ENCODE measurements around the gene OR10W1.

OR10W1 gene

DNA sequence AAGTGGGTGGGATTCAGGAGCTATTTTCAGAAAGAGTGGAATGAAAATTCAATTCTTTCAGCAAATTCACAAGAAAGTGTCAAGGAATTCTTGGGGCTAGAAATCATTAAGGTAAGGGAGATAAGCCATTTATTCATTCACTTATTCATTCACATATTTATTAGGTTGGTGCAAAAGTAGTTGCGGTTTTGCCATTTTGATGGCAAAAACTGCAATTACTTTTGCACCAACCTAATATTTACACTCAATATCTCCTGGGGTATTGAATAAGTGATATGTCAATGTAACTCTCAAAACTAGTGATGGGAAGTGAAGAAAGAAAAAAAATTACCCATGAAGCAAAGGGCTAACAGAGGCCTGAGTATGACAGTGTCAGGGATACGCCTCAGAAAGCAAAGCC, at the start of gene OR10W1:
Gene OR10W1, minus strand, starts transcription at position 119 of the 400 bp plus-strand sequence. CDS start 402 bp downstream, outside the sequence.
- DNase-seq (ENCODE audit: low read depth in 2 of 3, low spot score in 2 of 3): no peak

DNA sequence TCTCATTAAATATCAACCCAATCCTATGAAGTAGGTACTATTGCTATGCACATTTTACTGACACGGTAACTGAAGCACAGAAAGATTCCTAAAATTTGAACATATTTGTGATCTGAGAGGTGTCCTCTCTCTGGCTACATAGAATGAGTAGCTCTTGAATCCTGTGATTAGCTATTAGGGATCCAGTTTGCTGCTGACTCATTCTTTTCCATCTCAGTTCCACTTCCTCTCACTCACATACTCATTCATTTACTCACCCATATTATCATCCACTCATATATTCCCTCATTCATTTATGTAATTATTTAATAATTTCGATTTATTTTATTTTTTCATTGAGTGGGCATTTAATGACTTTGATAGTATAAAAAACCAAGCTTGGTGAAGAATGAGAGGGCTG, 48.1 kb upstream of the OR10W1 start:
- DNase-seq (ENCODE audit: low read depth in 2 of 3, low spot score in 2 of 3): no peak

GRCh38 chr11:58301576-58301975, 33.5 kb upstream of the OR10W1 start:
- DNase-seq (ENCODE audit: low read depth in 2 of 3, low spot score in 2 of 3): no peak

DNA sequence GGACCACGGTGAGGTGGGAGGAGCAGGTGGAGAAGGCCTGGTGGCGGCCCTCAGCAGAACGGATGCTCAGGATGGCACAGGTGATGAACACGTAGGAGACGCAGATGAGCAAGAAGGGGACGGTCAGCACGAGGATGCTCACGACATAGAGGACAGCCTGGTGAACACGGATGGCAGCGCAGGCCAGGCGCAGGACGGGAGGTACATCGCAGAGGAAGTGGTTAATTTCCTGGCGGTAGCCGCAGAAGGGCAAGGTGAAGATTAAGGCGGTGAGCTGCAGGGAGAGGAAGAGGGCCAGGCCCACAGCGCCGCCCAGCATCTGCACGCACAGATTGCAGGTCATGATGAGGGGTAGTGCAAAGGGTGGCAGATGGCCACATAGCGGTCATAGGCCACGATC, 24.0 kb upstream of the OR10W1 start:
- DNase-seq (ENCODE audit: low read depth in 2 of 3, low spot score in 2 of 3): no peak

DNA sequence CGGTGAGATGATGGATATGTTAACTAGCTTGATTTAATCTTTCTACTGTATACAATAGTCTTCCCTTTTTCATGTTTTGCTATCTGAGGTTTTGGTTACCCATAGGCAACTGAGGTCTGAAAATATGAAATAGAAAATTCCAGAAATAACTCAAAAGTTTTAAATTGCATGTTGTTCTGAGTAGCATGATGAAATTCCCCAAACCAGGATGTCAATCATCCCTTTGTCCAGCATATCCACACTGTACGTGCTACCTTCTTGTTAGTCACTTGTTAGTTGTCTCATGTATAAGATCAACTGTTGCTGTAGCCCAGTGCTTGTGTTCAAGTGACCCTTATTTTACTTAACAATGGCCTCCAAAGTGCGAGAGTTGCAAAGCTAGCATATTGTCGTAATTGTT, 21.2 kb upstream of the OR10W1 start:
- DNase-seq (ENCODE audit: low read depth in 2 of 3, low spot score in 2 of 3): no peak

- DNase-seq (ENCODE audit: low read depth in 2 of 3, low spot score in 2 of 3): no peak
Observed at GRCh38 chr11:58286249-58286648, 18.2 kb upstream of the OR10W1 start.

DNA sequence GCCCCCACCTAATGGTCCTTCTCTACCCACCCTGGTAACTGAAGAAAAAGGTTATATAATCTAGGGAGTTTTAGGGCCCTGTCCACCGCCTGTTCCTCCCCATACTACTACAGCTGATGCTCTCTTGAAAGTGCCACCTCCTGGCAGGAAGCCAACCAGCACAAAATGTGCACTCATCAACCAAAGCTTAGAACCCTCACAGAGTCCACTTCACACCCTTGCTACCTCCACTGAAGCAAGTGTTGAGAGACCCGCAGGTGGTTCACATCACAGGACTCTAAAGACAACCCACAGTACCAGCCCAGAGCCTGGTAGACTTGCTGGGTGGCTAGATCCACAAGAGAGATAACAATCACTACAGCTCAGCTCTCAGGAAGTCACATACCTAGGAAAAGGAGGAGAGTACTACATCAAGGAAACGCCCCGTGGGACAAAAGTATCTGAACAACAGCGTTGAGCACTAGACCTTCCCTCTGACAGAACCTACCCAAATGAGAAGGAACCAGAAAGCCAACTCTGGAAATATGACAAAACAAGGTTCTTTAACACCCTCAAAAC, 17.5 kb upstream of the OR10W1 start:
- DNase-seq (ENCODE audit: low read depth in 2 of 3, low spot score in 2 of 3): no peak

DNA sequence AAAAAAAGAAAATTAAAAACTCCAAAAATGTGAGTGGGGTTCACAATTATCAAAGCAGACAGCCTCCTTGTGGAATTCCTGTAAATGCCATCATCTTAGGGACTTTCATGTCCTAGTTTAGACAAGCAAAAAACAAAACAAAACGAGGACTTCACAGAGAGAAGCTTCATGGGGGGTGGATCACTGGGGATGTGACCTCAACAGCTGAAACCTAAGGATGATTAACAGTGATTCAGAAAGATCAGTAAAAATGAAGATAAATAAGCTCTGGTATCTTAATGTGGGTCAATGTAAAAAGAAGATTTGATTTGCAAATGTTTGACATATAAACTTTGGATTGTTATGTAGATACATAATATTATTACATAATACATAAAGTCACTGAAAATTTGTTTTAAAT, 8.1 kb upstream of the OR10W1 start:
- no peak for DNase-seq (ENCODE audit: low read depth in 2 of 3, low spot score in 2 of 3)

DNA sequence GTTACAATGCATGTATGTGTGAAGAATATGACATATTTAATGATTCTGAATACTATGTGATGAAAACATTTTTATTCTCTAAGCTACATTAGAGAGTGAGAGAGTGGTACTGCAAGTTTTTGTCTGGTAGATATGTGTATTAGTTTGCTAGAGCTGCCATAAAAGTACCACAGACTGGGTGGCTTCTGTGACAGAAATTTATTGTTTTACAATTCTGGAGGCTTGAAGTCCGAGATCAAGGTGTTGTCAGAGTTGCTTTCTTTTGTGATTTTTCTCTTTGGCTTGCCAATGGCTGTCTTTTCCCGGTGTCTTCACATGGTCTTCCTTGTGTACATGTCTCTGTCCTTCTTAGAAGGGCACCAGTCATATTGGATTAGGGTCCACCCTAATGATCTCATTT, 6.9 kb upstream of the OR10W1 start:
- DNase-seq (ENCODE audit: low read depth in 2 of 3, low spot score in 2 of 3): no peak

GRCh38 chr11:58259983-58260382, 8.1 kb downstream of the OR10W1 start:
- DNase-seq (ENCODE audit: low read depth in 2 of 3, low spot score in 2 of 3): no peak

GRCh38 chr11:58254936-58255335, 13.1 kb downstream of the OR10W1 start:
- DNase-seq (ENCODE audit: low read depth in 2 of 3, low spot score in 2 of 3): no peak

DNA sequence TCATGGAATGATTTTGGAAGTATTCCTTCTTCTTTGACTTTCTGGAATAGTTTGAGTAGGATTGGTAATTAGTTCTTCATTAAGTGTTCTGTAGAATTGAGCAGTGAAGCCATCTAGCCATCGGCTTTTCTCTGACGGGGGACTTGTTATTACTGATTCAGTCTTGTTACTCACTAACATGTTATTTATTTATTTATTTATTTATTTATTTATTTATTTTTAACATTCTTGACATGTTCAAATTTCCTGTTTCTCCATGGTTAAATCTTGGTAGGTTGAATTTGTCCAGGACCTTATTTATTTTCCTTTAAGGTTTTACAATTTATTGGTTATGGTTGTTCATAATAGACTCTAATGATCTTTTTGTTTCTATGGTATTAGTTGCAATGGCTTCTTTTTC, 24.1 kb downstream of the OR10W1 start:
- DNase-seq (ENCODE audit: low read depth in 2 of 3, low spot score in 2 of 3): no peak

DNA sequence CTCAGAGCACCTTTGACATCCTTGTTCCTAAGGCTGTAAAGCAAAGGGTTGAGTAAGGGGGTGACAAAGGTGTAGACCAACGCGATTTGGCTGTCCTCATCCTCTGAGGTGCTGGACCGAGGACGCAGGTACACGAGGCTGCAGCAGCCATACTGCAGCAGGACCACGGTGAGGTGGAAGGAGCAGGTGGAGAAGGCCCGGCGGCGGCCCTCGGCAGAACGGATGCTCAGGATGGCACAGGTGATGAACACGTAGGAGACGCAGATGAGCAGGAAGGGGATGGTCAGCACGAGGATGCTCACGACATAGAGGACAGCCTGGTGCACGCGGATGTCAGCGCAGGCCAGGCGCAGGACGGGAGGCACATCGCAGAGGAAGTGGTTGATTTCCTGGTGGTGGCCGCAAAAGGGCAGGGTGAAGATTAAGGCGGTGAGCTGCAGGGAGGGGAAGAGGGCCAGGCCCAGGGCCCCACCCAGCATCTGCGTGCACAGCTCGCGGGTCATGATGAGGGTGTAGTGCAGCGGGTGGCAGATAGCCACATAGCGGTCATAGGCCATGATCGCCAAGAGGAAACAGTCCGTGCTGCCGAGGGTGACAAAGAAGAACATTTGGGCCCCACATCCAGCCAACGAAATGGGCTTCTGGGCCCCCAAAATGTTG, 40.0 kb downstream of the OR10W1 start:
- DNase-seq (ENCODE audit: low read depth in 2 of 3, low spot score in 2 of 3): no peak

DNA sequence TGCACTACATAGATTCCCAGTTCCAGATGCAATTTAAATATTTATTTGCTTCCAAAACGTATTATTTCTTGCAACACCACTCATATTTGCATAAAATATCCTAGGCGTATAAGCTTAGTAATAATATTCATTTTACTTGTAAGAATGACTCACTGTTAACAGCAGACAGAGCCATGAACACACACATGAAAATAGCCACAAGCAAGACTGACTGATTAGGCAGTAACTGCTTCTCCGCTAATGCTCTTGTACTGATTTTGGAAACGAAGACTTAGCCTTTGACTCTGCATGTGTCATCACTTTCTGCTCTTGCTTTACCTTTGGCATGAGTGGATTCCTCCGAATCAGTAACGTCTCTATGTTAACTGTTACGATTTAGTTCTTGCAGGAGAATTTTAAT, 45.3 kb downstream of the OR10W1 start:
- DNase-seq (ENCODE audit: low read depth in 2 of 3, low spot score in 2 of 3): no peak
